GM19240 (cell line): ENCODE results near the gene PRR20G.
"Not testable (repeated sequence)": the region's sequence is repeated elsewhere in the genome, so short reads cannot be mapped to it uniquely, and the experiment has no call there.

Experiments
- DNase-seq: peaks from one replicate; pipeline ENCODE4 v3.0.0; 2011; ENCODE audit warnings: low spot score; ENCODE audit not compliant: insufficient read length

PRR20G gene

DNA sequence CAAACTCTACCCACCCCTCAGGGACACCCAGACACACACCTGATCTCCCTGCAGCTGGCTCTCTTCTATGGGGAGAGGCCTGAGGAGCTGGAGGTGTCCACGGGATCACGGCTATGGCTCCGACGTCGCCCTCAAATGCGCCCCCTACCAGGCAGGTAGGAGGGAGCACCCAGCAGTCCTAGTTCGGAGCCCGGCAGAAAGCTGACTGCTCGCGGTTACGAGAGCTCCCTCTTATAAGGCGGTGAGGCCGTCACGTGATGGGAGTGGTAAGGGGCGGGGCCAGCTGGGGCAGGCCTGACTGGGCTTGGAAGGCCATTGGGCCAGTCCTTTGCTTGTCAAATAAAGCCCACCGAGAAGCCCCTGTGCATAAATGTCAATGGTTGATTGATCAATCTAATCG lies at the start of gene PRR20G:
TSS of gene PRR20G (minus strand) at position 207 of the 400 bp plus-strand sequence. CDS start 681 bp downstream, outside the sequence.
- no peak for DNase-seq

DNA sequence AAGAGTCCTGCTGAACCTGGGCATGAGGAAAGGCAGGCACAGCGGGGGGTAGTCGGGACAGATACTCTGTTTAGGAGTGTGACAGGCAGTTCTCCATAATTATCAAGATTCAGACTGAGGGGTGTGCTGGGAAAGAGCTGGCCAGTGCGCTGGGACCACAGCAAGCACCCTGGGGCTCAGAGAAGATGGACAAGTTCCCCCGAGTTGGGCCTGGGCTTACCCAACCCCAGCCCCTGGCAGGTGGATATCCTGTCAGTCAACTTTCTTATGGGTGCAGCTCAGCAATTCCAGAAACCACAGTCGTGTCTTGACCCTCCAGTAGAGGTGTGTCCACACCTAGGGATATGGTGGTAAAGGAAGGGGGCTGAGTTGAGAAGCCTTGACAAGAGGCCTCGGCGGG lies 49.2 kb upstream of the PRR20G start:
- no peak for DNase-seq

GRCh38 chr3:127336101-127336500 lies 48.3 kb upstream of the PRR20G start:
- no peak for DNase-seq

DNA sequence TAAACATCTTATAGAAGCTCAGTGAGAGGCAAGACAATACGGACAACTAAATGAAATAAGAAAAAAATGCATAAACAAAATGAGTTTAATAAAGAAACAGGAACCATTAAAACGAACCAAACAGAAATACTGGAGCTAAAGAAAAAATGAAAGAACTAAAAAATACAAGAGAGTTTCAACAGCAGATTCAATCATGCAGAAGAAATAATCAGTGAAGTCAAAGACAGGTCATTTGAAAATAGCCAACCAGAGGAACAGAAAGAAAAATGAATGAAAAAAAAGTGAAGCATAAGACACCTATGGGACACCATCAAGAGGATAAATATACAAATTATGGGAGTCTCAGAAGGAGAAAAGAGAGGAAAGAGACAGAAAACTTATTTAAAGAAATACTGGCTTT lies 42.5 kb upstream of the PRR20G start:
- DNase-seq = no peak

DNA sequence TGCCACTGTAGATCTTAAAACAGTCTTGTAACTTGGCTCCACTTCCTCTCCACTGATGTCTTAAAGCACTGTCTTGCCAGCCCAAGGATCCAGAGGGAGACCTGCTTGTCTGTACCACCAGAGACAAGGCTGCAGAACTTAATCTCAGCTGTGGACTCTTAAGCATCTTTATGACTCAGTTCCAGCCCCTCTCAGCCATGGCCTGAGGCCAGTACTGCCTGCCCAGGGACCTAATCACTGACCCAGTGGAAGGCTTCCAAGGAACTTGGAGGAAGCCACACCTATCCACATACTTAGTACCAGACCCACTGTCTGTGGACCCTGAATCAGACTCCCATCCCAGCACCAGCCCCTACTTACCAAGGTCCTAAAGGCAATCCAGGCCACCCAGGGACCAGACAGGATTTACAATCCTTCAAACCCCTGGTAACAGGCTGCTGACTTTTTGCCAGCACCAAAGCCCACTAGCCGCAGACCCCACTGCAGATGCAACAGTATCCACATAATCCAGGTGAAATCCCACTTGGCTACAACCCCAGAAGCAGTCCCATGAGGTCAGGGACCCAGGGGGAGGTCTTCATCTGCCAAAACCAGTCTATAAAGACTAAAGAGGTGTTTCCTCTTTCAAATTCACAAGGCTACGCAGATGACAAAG lies 41.9 kb upstream of the PRR20G start:
- no peak for DNase-seq

GRCh38 chr3:127328421-127328820 lies 40.6 kb upstream of the PRR20G start:
- no peak for DNase-seq

DNA sequence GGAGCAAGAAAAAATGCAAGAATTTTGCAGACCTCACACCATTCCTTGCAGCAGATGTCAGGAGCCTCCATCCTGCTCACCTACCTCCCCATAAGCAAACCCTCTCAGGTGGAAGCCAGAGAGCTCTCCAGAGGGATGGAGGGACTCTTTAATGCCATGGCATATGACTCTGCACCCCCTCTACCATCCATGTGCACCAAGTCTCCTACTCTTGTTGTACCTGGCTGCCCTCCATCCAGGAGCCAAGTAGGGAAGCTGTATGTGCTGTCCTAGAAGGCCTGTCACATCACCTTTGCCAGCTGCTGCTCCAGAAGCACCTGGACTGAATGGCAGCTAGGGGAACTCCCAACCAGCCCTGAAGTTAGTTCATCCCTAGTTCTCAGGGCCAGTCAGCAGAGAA lies 38.5 kb upstream of the PRR20G start:
- no peak for DNase-seq

- DNase-seq = no peak
These were observed 37.7 kb upstream of the PRR20G start for GRCh38 chr3:127325629-127325961.

DNA sequence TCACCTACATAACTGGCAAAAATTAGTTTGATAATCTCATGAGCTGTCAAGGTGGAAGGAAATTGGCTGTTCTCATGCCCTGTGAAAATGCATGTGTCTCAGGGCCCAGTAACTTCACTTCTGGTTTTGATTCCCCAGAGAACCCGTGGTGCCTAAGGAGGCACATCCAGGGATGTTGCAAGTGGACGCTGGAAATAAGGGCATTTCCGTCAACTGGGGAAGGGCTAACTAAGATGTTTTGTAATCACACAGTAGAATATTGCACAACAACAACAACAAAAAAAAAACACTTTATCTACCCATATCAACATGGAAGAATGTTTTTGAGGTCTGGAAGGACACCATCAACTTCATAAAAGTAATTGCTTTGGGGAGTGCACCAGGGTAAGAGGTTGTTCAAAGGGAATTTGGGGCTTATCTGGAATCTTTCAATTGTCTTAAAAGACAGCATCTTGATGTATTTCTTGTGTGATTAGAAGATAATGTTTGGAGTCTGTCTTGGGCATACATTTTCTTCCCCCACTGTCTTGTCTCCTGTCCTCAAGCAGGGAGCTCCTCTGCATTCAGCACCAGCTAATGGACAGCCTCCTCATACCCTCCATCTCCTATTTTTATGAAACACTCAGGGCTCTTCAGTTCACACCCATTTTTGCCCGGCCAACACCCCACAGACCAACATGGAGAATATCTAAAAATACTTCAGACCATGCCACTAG lies 37.2 kb upstream of the PRR20G start:
- DNase-seq = no peak

DNA sequence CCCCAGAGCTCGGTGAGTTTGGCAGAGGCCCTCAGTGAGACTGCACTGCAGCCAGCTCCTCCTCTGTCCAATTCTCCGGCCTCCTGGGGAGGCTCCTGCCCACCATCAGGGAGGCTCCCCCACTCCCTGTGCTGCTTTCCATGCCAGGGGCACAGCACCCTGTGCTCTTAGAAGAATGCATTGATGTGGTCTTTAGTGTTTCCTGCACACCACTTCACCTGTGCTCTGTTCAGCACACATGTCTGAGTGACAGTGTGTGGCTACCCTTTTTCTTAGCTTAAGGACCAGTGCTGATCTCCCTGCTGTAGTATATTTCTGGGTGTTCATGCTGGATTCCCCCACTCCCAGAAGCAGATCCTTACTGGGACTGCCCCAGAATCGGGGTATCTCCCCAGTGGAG lies 36.2 kb upstream of the PRR20G start:
- DNase-seq = no peak

DNA sequence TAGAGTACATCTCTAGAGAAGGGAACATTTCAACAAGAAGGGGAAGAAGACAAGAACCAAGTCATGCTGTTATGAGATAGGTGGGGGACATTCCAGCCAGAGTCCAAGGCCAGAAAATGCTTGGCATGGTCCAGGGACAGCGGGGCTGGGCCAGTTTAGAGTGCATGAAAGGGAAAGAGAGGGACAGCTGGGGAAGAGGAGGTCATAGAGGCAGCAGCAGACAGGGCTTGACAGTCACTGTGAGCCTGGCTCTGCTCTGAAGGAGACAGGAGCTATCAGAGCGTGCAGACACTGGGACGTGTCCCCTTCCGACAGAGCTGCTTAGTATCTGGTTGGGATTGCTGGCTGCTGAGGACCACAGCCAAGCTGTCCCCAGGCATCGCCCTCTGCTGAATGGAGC lies 35.7 kb upstream of the PRR20G start:
- no peak for DNase-seq

DNA sequence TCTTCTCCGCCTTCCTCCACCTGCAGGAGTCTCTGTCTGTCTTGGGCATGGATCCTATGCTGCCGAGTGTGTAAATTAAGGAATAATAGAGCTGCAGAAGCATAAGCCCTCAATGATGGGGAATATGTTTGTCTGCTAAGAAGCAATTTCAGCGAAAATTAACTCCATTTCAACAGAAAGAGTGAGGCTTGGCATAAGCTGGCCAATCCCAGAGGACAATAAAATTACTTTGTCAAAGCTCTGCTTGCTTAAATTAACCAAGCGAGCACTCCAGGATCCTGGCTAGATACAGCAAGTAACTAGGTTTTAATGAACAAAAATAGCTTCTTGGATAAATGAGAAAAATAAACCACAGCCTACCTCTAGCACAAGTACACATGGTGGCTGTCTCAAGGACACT lies 33.5 kb upstream of the PRR20G start:
- DNase-seq = no peak

DNA sequence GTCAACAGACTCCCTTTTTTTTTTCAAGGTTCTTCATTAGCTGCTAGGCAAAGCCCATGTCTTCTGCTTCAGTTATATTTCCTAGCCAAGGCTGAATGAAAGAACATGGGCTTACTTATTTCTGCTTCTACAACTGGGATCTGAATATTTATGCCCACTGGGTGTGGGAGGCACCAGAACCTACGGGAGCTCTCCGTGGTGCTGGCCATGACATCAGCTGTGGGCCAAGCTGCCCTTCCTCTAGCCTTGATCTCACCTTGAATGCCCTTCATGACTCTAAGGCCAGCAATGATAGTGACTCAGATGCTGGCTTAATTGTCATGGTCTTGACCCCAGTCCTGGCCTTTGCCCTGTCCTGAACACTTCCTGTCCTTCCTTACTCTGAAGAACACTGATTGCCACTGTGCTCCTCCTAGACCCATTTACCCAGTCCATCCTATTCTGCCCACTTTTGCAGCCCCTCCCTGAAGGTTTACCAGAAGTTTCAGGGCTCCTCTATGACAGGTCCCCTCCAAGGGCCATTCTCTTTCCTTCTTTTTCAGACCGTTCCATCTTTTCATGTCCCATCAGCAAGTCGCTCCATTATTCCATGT lies 32.8 kb upstream of the PRR20G start:
- DNase-seq = no peak

- no peak for DNase-seq
These were observed 28.8 kb upstream of the PRR20G start for GRCh38 chr3:127316685-127317084.

DNA sequence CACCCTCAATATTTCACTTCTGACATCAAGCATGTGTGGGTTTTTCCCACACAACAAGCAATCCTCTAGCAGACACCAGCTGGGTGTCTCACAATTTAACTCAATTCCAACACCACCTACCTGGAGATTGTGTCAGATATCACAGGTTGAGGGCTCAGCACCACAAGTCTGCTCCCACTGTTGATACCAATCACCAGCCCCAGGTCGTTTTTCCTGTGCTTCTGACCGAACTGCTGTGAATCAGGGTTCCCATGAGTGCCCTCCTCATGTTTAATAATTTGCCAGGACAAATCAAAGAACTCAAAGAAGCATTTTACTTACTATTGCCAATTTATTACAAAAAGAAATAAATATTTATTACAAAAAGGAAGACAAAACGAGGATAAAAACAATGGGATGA lies 25.0 kb upstream of the PRR20G start:
- DNase-seq = no peak

- not testable (repeated sequence) for DNase-seq
These were observed 21.0 kb upstream of the PRR20G start for GRCh38 chr3:127308821-127309220.

- DNase-seq = no peak
These were observed 20.1 kb upstream of the PRR20G start for GRCh38 chr3:127307916-127308315.

GRCh38 chr3:127307112-127307835 lies 19.4 kb upstream of the PRR20G start:
- no peak for DNase-seq

- DNase-seq = no peak
These were observed 18.7 kb upstream of the PRR20G start for GRCh38 chr3:127306361-127307111.

DNA sequence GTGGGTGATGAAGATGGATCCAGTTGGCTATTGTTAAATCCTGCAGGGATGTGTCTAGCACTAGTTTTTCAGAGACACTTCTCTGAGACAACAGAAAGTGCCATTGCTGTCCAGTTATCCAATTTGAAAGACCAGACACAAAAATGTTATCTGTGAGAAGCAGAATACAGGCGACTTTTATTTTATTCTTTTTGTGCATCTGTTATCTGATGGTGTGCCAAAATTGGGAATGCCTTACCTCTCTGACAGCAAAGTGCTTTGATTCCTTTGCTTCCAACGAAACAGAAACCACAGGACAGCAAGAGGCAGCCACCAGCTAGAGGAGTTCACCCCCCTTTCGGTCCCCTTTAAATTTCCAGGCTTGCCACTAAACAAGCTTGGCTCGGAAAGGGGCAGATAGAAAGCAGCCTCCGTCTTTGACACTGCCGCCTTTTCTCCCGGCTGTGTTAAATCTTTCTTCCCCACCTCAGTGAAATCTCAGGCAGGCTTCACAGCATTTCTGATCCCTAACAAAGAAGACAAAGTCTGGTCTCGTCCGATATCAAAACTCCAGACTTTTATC lies 17.7 kb upstream of the PRR20G start:
- DNase-seq = no peak

DNA sequence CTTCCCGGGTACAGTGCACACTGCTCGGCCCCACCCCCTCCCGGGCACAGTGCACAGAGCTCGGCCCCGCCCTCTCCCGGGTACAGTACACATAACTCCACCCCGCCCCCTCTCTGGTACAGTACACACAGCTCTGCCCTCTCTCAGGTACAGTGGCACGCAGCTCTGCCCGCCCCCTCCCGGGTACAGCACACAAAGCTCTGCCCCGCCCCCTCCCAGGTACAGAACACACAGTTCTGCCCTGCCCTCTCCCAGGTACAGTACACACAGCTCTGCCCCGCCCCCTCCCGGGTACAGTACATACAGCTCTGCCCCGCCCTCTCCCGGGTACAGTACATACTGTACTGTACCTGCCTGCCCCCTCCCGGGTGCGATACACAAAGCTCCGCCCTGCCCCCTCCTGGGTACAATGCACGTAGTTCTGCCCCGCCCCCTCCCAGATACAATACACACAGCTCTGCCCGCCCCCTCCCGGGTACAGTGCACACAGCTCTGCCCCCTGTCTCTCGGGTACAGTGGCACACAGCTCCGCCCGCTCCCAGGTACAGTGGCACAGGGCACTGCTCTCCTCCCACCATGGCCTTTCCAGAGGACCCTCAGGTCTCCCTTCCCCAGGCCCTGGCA lies 16.4 kb upstream of the PRR20G start:
- no peak for DNase-seq
